Astrocyte (in vitro differentiated cells and primary cell): ENCODE data around the gene KRTAP1-1.

Source experiments
- CTCF ChIP-seq: IDR thresholded peaks from 2 replicates; pipeline ENCODE4 v1.5.1; 2011; ENCODE audit warnings: low read depth, mild to moderate bottlenecking, inconsistent platforms, low read length, moderate library complexity; ENCODE audit not compliant: insufficient read depth
- EZH2 ChIP-seq: IDR thresholded peaks from 2 replicates; pipeline ENCODE4 v1.6.1; 2012; ENCODE audit warnings: mild to moderate bottlenecking, low read length, inconsistent platforms; ENCODE audit not compliant: insufficient read depth

- TF ChIP-seq CTCF: no peak
- no peak for TF ChIP-seq EZH2
Observed at GRCh38 chr17:41016578-41017215, 24.6 kb downstream of the KRTAP1-1 start.
